GM23338 (cell line): ENCODE data around the gene TBKBP1.

Experiments used
- CREB1 ChIP-seq: fragments of 250-450 bp; sonication (Bioruptor Pico); IDR thresholded peaks from 2 replicates; pipeline ENCODE4 v1.5.0; 2020; ENCODE audit warnings: low read depth, mild to moderate bottlenecking, moderate library complexity
- CTCF ChIP-seq, 2 experiments: fragments of 200-600 bp in 1 of 2; sonication (generic) in 1 of 2; conservative IDR thresholded peaks; 2 replicates each; pipeline versions ENCODE4 v1.5.1 to v1.6.1; 2016 to 2017; ENCODE audit warnings: antibody characterized with exemption in 2 of 2, low read depth in 2 of 2, mild to moderate bottlenecking in 2 of 2, moderate library complexity in 1 of 2
- EZH2 ChIP-seq: fragments of 200-600 bp; sonication (generic); IDR thresholded peaks from one replicate; pipeline ENCODE4 v1.8.0; 2017; ENCODE audit warnings: antibody characterized with exemption, mild to moderate bottlenecking, low read depth; ENCODE audit not compliant: unreplicated experiment
- EZH2phosphoT487 ChIP-seq: fragments of 200-600 bp; sonication (generic); IDR thresholded peaks from one replicate; pipeline ENCODE4 v1.8.1; 2018; ENCODE audit warnings: antibody characterized with exemption; ENCODE audit not compliant: unreplicated experiment
- JUNB ChIP-seq: IDR thresholded peaks from one replicate; pipeline ENCODE4 v1.6.1; 2016; ENCODE audit warnings: antibody characterized with exemption; ENCODE audit not compliant: unreplicated experiment
- REST ChIP-seq: IDR thresholded peaks from one replicate; pipeline ENCODE4 v1.6.1; 2018; ENCODE audit warnings: antibody characterized with exemption; ENCODE audit not compliant: unreplicated experiment
- STAT1 ChIP-seq: IDR thresholded peaks from one replicate; pipeline ENCODE4 v1.6.1; 2016; ENCODE audit warnings: antibody characterized with exemption; ENCODE audit not compliant: unreplicated experiment

GRCh38 chr17:47708312-47708863 lies 14.4 kb downstream of the TBKBP1 start:
- no peak for TF ChIP-seq CTCF (conservative IDR thresholded peaks at IDR 0.05; ENCODE audit: low read depth in 2 of 2)
- no peak for TF ChIP-seq REST
- TF ChIP-seq STAT1, result no peak
- no peak for TF ChIP-seq EZH2
- no peak for TF ChIP-seq JUNB
- TF ChIP-seq CREB1, result no peak
- no peak for TF ChIP-seq EZH2phosphoT487
